Measurements from ENCODE around the gene CTNNA3. TPM values are rescaled to one million over a fixed set of nuclear protein-coding genes. Genes with fewer than 3 reads are reported as not detected.

Gene CTNNA3
- total RNA-seq, 2 donors from 2014 or later = 3.2 to 7.2 TPM

DNA sequence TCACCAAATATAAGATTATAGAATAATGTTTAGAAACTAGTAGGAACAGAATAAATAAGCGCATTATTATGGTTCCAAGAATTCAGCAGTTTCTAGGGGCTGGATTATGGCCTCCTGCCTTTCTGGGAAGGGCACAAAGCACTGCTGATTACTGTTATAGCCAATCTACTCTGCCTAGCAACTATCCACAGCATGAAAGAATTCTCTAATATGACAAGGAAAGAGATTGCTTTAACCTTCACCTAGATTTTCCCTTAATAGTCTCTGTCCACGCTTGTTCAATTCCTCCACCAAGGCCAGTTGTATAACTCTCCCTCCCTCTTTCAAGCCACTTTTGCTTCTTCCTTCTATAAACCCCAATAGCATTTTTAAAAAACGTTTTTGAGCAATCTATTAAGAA is 1803.7 kb downstream of the CTNNA3 start:
- Mint-ChIP-seq H3K4me3 (no peak overlapping the region), H3K36me3 (ENCODE audit: low read depth) (no peaks in the 10 kb centered on the region), H3K4me1 (peaks cover 13% of the 10 kb centered on the region), H3K9me3 (no peaks in the 10 kb centered on the region), H3K27me3 (ENCODE audit: insufficient read depth) (no peaks in the 10 kb centered on the region), H3K27ac (no peak overlapping the region)
- Histone ChIP-seq H3K9ac (ENCODE audit: extremely low read depth, low read length, poor library complexity, severe bottlenecking) (no peak overlapping the region), H3K27ac (ENCODE audit: low read depth, low read length) (no peak overlapping the region), H3K36me3 (ENCODE audit: control insufficient read depth, insufficient read depth, low read length) (no peaks in the 10 kb centered on the region), H3K4me3 (ENCODE audit: low read length) (no peak overlapping the region), H3K9me3 (ENCODE audit: control insufficient read depth, low read length) (no peaks in the 10 kb centered on the region), H3K4me1 (ENCODE audit: control insufficient read depth, insufficient read depth, low read length) (no peaks in the 10 kb centered on the region), H3K27me3 (ENCODE audit: control insufficient read depth, insufficient read depth, low read length, poor library complexity, severe bottlenecking) (no peaks in the 10 kb centered on the region)
- no peak for DNase-seq
- WGBS, 2 experiments (ENCODE audit: insufficient coverage in 1 of 2, insufficient read length in 1 of 2) = 75 to 76% methylated on average over 1 to 3 of the region's 3 CpGs
- TF ChIP-seq CTCF (conservative IDR thresholded peaks at IDR 0.05) = no peak

- Histone ChIP-seq H3K9ac (ENCODE audit: extremely low read depth, low read length, poor library complexity, severe bottlenecking) (no peak overlapping the region), H3K9me3 (ENCODE audit: control insufficient read depth, low read length) (peaks cover 6% of the 10 kb centered on the region), H3K4me1 (ENCODE audit: control insufficient read depth, insufficient read depth, low read length) (no peaks in the 10 kb centered on the region), H3K27ac (ENCODE audit: low read depth, low read length) (no peak overlapping the region), H3K36me3 (ENCODE audit: control insufficient read depth, insufficient read depth, low read length) (no peaks in the 10 kb centered on the region), H3K4me3 (ENCODE audit: low read length) (no peak overlapping the region), H3K27me3 (ENCODE audit: control insufficient read depth, insufficient read depth, low read length, poor library complexity, severe bottlenecking) (no peaks in the 10 kb centered on the region)
- 86% methylated on average over 2 of the region's 3 CpGs; no CpG with 5 or more reads in 1 of the 2 experiments for WGBS, 2 experiments (ENCODE audit: insufficient coverage in 1 of 2, insufficient read length in 1 of 2)
- Mint-ChIP-seq H3K9me3 (no peaks in the 10 kb centered on the region), H3K27me3 (ENCODE audit: insufficient read depth) (no peaks in the 10 kb centered on the region), H3K36me3 (ENCODE audit: low read depth) (no peaks in the 10 kb centered on the region), H3K4me1 (peaks cover 13% of the 10 kb centered on the region), H3K27ac (peak overlapping the region; percentile 12), H3K4me3 (no peak overlapping the region)
- no peak for TF ChIP-seq CTCF (conservative IDR thresholded peaks at IDR 0.05)
- no peak for DNase-seq
These were observed 1804.7 kb downstream of the CTNNA3 start for GRCh38 chr10:65891073-65891981.

GRCh38 chr10:65864529-65864928 is 1831.5 kb downstream of the CTNNA3 start:
- no peaks in the 10 kb centered on the region for H3K4me1 ChIP-seq (ENCODE audit: control insufficient read depth, insufficient read depth, low read length)
- no peaks in the 10 kb centered on the region for H3K9me3 Mint-ChIP-seq
- H3K36me3 ChIP-seq (ENCODE audit: control insufficient read depth, insufficient read depth, low read length) = no peaks in the 10 kb centered on the region
- H3K27me3 ChIP-seq (ENCODE audit: control insufficient read depth, insufficient read depth, low read length, poor library complexity, severe bottlenecking) = no peaks in the 10 kb centered on the region
- TF ChIP-seq CTCF (conservative IDR thresholded peaks at IDR 0.05) = no peak
- H3K4me3 ChIP-seq (ENCODE audit: low read length) = no peak overlapping the region
- no peak for DNase-seq
- no peaks in the 10 kb centered on the region for H3K9me3 ChIP-seq (ENCODE audit: control insufficient read depth, low read length)
- no peaks in the 10 kb centered on the region for H3K36me3 Mint-ChIP-seq (ENCODE audit: low read depth)
- no peak overlapping the region for H3K27ac ChIP-seq (ENCODE audit: low read depth, low read length)
- no peaks in the 10 kb centered on the region for H3K27me3 Mint-ChIP-seq (ENCODE audit: insufficient read depth)
- H3K4me3 Mint-ChIP-seq = no peak overlapping the region
- H3K27ac Mint-ChIP-seq = no peak overlapping the region
- no peak overlapping the region for H3K9ac ChIP-seq (ENCODE audit: extremely low read depth, low read length, poor library complexity, severe bottlenecking)
- peaks cover 6% of the 10 kb centered on the region for H3K4me1 Mint-ChIP-seq
